AG10803 (cell line): ENCODE results near the gene MED29.

Experiments used
- DNase-seq: peaks from one replicate; pipeline ENCODE4 v3.0.0; 2010; ENCODE audit warnings: low read depth
- H3K4me3 ChIP-seq: 2 replicates; pipeline ENCODE4 v1.5.1; 2011; ENCODE audit warnings: mild to moderate bottlenecking, low read length, control low read depth
- TF ChIP-seq, protein P1 (sequence below): conservative IDR thresholded peaks from 2 replicates; pipeline ENCODE4 v1.5.1; 2011; ENCODE audit warnings: mild to moderate bottlenecking, low read length, control low read depth, inconsistent platforms

The MED29 gene, protein sequence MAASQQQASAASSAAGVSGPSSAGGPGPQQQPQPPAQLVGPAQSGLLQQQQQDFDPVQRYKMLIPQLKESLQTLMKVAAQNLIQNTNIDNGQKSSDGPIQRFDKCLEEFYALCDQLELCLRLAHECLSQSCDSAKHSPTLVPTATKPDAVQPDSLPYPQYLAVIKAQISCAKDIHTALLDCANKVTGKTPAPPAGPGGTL

DNA sequence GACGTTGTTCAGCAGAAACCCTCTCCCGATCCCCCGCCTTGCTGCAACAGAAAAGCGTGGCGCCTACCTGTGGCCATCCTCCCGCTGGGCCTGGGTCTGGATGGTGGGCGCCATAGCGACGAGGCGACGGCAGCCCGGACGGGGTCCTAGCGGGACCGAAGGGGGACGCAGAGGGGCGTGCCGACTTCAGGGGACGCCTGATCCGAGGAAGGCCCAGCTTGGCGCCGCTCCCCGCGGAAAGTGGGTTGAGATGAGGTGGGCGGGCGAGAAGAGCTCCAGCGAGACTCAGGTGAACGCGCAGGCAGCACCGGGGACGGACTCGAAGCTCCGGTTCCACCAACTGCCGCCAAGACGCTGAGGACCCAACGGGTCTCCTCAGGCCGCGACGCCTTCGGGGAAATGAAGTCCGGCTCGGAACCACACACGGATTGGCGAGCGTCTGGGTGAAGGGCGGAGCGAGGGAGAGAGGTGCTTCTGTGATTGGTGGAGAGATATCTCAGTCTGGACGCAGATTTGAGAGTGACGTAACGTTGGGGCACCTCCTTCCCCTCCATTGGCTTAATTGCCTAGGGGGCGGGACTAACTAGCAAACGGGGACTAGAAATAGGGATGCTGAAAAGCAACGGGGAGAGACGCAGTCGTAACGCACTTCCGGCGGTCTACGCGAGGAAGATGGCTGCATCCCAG lies at the start of gene MED29, which contains the start of gene PAF1:
TSS of gene MED29 (plus strand) at position 628 of the 687 bp plus-strand sequence. CDS start at position 673, 45 bp downstream.
TSS of gene PAF1 (minus strand) at position 356 of the 687 bp plus-strand sequence. CDS start at position 114, 242 bp downstream.
- H3K4me3 ChIP-seq, result peak within 1 kb of the TSS; percentile 98
- TF ChIP-seq, protein P1, sequence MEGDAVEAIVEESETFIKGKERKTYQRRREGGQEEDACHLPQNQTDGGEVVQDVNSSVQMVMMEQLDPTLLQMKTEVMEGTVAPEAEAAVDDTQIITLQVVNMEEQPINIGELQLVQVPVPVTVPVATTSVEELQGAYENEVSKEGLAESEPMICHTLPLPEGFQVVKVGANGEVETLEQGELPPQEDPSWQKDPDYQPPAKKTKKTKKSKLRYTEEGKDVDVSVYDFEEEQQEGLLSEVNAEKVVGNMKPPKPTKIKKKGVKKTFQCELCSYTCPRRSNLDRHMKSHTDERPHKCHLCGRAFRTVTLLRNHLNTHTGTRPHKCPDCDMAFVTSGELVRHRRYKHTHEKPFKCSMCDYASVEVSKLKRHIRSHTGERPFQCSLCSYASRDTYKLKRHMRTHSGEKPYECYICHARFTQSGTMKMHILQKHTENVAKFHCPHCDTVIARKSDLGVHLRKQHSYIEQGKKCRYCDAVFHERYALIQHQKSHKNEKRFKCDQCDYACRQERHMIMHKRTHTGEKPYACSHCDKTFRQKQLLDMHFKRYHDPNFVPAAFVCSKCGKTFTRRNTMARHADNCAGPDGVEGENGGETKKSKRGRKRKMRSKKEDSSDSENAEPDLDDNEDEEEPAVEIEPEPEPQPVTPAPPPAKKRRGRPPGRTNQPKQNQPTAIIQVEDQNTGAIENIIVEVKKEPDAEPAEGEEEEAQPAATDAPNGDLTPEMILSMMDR, result no peak
- DNase-seq, result peak; percentile 99

DNA sequence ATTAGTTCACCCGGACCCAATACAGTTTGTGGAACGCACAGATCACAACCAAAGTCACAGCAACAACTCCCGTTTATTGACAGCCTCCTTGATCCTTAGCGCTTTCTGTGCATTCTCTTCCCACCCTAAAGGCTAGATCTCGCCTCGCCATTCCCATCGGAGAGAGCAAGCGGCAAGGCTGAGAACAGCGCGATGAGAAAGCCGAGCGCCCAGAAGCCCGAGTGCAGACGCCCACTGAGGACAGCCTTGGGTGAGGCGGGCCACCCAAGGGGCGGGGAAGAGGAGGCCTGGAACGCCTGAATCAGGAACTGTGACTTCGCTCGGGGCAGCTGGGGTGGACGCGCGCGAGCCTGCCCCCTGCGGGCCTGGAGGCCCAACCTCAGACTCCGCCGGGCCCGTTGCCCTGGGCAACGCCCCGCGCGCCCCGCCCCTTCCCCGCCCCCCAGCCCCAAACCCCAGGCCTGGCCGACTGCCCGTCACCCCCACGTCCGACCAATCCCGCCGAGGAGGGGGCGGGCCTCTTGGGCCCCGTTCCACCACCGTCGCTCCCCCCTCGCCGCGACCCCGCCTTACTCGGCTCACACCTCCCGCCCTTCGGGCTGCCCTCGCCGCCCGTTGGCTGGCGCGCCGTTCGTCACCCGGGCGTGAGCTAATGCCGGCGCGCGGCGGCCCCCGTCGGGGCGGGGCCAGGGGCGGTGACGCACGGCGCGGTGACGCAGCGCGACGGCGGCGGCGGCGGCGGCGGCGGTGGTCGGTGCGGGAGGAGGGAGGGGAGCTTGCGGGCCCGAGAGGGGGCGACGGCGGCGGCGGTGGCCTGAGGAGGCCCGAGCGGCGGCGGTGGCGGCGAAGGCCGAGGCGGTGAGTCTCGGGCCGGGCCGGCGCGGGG lies 49.2 kb upstream of the MED29 start, which contains the start of gene SAMD4B:
TSS of gene SAMD4B (plus strand) at position 703 of the 886 bp plus-strand sequence. CDS start 14,473 bp downstream, outside the sequence.
- TF ChIP-seq, protein P1, result peak; percentile 59
- peak within 1 kb of the TSS; percentile 99 for H3K4me3 ChIP-seq
- peak; percentile 98 for DNase-seq

DNA sequence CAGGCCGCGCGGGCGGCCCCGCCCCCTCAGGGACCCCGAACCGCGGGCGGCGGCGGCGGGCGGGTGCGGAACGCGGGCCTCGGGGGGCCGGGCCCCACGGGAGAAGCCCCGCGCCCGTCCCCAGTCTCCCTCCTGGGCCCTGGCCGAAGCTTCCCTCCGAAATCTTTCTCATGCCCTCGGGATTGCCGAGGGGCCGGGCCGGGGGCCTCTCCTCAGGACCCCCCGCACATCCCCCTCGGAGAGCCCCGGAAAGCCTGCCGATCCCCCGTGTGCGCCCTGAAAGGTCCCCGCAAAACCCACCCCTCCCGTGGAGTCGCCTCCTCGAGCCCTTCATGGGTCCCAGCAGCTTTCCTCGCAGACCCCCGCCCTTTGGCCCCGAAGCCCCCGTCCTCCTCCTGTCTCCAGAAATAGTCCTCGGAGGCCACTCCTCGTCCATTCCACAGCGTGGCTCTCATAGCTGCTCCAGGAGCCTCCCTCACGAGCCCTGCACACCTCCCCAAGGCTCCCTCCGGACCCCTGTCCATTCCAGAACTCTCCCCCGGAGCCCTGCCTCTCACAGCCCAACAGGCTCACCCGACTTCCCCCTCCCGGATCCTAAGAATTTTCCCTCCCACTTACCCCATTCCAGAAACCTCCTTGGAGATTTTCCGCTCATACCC lies 48.4 kb upstream of the MED29 start:
- peak overlapping the region; percentile 72 for H3K4me3 ChIP-seq
- TF ChIP-seq, protein P1, result no peak
- DNase-seq, result no peak

DNA sequence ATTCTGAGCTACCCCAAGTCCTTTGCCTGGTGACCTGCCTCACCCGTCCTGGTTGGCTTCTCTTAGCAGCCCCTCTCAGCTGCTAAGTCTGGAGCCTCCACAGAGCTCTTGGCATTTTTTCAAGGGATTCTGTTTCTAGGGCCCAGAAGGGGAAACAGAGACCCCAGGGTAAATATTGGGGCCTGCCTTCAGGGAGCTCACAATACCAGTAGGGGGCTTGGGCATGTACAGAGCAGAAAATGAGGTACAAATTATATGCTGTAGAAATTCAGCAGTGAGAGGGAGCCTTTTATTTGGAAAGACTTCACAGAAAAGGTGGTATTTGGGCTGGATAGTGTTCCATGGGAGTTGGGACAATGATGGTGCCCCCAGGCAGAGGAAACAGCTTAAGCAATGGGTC lies 45.2 kb upstream of the MED29 start:
- no peak for DNase-seq
- TF ChIP-seq, protein P1, result peak; percentile 13
- no peak overlapping the region for H3K4me3 ChIP-seq

DNA sequence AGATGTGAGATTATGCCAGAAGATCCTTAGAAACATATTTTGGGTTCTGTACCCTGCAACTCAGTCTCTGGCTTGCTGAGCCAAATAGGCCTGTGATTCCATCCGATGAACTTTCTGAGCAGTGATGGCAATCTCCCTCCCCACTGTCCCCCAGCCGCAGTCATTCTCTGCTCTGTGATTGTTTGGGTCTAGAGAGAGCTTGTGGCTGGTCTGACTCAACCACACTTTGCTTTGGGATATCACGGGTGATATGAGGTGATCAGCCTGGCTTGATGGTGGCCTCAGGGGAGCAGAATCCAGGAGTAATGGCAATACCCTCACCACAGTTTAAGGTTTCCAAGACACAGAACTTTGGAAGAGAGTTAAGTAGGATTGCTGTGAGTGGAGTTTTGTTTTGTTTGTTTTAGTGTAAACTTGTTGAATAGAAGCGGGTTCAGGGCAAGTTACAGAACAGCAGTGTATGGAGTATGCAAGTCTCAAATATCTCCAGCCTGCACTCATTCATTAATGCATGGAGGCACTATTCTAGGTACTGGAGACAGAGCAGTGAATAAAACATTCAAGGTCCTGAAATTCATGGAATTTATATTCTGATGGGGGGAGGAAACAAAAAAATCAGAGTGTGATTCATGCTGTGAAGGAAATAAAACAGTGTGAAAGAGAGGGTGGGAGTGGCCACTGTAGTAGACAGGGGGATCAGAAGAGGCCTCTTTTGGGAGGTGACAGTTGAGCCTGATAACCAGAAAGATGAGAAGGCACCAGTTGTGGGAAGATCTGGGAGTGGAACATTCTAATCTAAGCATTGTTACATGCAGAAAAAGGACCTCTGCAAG lies 43.6 kb upstream of the MED29 start:
- H3K4me3 ChIP-seq, result no peak overlapping the region
- TF ChIP-seq, protein P1, result no peak
- no peak for DNase-seq

DNA sequence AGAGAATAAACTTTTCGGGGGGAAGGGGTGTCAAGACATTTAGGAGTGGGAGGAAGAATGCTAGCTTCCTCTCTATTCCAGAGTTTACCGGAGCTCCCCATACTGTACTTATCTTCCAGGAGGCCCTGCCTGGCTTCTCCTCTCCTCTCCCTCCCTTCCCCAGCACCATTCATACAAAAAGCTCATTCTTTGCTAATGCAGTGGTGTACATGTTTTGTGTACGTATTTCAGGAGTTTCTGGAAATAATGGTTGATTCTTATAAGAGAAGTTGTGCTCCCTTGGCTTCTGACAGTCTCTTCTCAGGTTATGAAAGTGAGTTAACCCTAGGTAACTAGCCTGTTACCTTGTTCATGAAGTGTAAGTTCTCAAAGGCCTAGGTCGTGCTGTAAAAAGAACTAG lies 41.9 kb upstream of the MED29 start:
- DNase-seq, result no peak
- no peak overlapping the region for H3K4me3 ChIP-seq
- TF ChIP-seq, protein P1, result no peak
